Measurements from ENCODE around the gene SPTBN1.

DNA sequence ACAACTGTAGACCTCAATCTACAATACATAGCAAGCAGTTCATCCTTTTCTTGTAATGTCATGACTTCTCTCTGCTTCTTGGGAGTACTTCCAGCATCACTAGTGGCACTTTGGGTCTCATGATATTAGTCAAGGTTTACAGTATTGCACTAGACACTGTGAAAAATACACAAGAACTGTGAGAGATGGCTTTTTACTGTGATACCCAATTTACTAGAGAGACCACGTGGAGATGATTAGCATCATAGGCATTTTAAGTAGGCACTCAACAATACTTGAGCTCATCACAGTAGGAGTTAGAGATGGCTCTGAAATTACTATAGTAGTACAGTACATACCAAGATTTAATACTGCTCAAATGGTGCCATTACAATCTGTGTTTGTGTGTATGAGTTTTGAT lies 154.6 kb downstream of the SPTBN1 start:
- no peak for TF ChIP-seq CTCF (conservative IDR thresholded peaks at IDR 0.05)
- no peak for TF ChIP-seq EZH2 (IDR thresholded peaks at IDR 0.05; ENCODE audit: low read depth)

Data from PC-9 (cell line).